Measurements from ENCODE around the gene ADGRD1. TPM values are rescaled to one million over a fixed set of nuclear protein-coding genes. Genes with fewer than 3 reads are reported as not detected.

The ADGRD1 gene
- polyA plus RNA-seq, 1 of the 3 experiments (the other 2 are of a cell fraction), result not detected

DNA sequence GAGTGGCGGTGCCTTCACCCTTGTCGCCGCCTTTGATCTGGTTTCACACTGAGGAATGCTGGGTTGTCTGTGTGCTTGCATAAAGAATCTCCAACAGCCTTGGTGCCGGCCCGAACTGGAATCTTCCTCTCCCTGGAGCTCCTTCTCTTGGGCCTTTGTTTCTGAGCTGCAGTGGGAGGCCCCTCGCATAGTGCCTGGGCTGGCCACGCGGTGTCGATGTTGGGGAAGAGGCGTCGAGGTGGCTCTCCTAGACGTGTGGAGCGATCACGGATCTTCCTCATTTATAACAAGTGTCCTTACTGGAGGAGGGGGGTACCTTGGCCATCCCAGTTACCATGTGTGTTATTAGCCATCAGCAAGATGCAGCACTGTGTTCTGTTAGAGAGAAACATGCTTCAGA, 60.6 kb downstream of the ADGRD1 start:
- no peak for TF ChIP-seq GABPA (IDR thresholded peaks at IDR 0.05; ENCODE audit: low read depth)
- CTCF ChIA-PET, result no interaction called here
- WGBS (ENCODE audit: low lambda C conversion rate), result 79% methylated on average over 14 of the region's 14 CpGs

DNA sequence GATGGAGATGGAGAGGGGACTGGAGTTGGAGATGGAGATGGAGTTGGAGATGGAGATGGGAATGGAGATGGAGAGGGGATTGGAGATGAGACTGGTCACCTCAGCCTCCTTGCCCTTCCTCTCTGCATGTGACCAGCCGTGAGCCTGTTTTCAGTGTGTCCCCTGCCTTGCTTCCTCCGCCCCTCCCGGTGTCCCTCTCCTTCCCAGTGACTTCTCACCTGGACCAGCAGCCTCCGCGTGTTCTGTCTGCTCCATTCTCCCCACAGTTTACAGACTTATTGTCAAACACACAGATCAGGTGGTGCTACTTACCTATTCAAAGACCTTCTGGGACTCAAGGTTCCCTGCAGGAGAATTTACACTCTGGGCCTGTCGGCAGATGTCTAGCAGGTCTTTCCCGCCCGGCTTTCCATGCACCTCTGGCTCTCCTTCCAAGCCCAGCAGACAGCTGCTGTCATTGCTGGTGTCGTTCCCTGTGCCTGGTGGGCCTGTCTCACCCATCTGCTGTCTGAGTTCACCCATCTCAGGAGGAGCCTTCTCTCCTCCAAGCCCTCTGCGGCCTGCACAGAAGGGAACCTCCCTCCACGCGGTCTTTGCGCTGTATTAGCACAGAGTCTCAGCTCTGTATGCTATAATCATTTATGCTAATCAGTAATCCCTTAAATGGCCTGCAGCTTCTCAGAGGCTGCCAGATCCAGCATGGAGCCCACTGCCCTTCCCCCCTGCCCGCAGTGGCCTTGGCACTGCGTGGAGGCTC, 62.1 kb downstream of the ADGRD1 start:
- Histone ChIP-seq H3K27me3 (ENCODE audit: insufficient read depth) (no peaks in the 10 kb centered on the region), H3K9me2 (no peaks in the 10 kb centered on the region), H3K9ac (no peak overlapping the region), H3K36me3 (replicated peaks in 1 of 2; ENCODE audit: control insufficient read depth in 1 of 2, insufficient read depth in 2 of 2, low read length in 1 of 2) (no peaks in the 10 kb centered on the region), H3K4me2 (no peak overlapping the region), H3F3A (replicated peaks; ENCODE audit: insufficient read depth) (no peaks in the 10 kb centered on the region), H3K4me1 (ENCODE audit: control insufficient read depth in 1 of 2, insufficient read depth in 2 of 2, low read depth in 1 of 2, low read length in 1 of 2) (peaks cover 0 to 7% of the 10 kb centered on the region in 2 experiments; a peak in 1 of 4 replicates), H3K79me2 (ENCODE audit: insufficient read depth) (no peaks in the 10 kb centered on the region), H3K9me3 (no peaks in the 10 kb centered on the region), H3K27ac (ENCODE audit: low read depth in 2 of 2, low read length in 1 of 2) (no peak overlapping the region), H2AFZ (ENCODE audit: low read depth) (no peak overlapping the region), H4K20me1 (ENCODE audit: insufficient read depth) (no peaks in the 10 kb centered on the region), H3K4me3 (ENCODE audit: low read depth in 2 of 2, low read length in 1 of 2) (no peak overlapping the region)
- no peak for DNase-seq
- ChIA-PET POLR2A (no interaction called here), CTCF (interaction anchor here (0.7 to 1.1 kb wide), 2 partner anchors 100 to 393 kb away, joined by 3 read pairs; no protein-coding TSS in a partner anchor)
- WGBS (ENCODE audit: low lambda C conversion rate), result 80% methylated on average over 13 of the region's 15 CpGs
- TF ChIP-seq MXI1 (IDR thresholded peaks at IDR 0.05; ENCODE audit: low read depth, low read length) (no peak), POLR2AphosphoS5 (IDR thresholded peaks at IDR 0.05; ENCODE audit: low read depth, low read length) (no peak), TAF1 (IDR thresholded peaks at IDR 0.05; ENCODE audit: borderline replicate concordance, low read depth, low read length) (no peak), EP300 (IDR thresholded peaks at IDR 0.05; ENCODE audit: borderline replicate concordance in 1 of 2, low read depth in 1 of 2, low read length in 1 of 2) (no peak), SMC3 (IDR thresholded peaks at IDR 0.05; ENCODE audit: low read depth, low read length) (no peak), NFIC (IDR thresholded peaks at IDR 0.05; ENCODE audit: borderline replicate concordance) (no peak)

More for the DNA sequence above, 60.6 kb downstream of the ADGRD1 start:
- no peaks in the 10 kb centered on the region for H3F3A ChIP-seq (replicated peaks; ENCODE audit: insufficient read depth)
- H3K27ac ChIP-seq (ENCODE audit: low read depth in 2 of 2, low read length in 1 of 2), result no peak overlapping the region
- no peak overlapping the region for H2AFZ ChIP-seq (ENCODE audit: low read depth)
- H3K9me3 ChIP-seq, result no peaks in the 10 kb centered on the region
- H3K4me3 ChIP-seq (ENCODE audit: low read depth in 2 of 2, low read length in 1 of 2), result no peak overlapping the region
- H3K9ac ChIP-seq, result no peak overlapping the region
- H3K4me1 ChIP-seq (ENCODE audit: control insufficient read depth in 1 of 2, insufficient read depth in 2 of 2, low read depth in 1 of 2, low read length in 1 of 2), result peaks cover 0 to 7% of the 10 kb centered on the region in 2 experiments; a peak in 1 of 4 replicates
- H3K36me3 ChIP-seq (replicated peaks in 1 of 2; ENCODE audit: control insufficient read depth in 1 of 2, insufficient read depth in 2 of 2, low read length in 1 of 2), result no peaks in the 10 kb centered on the region
- H3K79me2 ChIP-seq (ENCODE audit: insufficient read depth), result no peaks in the 10 kb centered on the region
- no peaks in the 10 kb centered on the region for H3K9me2 ChIP-seq
- H3K4me2 ChIP-seq, result no peak overlapping the region
- POLR2A ChIA-PET, result no interaction called here
- DNase-seq, result no peak
- no peaks in the 10 kb centered on the region for H4K20me1 ChIP-seq (ENCODE audit: insufficient read depth)
- no peaks in the 10 kb centered on the region for H3K27me3 ChIP-seq (ENCODE audit: insufficient read depth)

DNA sequence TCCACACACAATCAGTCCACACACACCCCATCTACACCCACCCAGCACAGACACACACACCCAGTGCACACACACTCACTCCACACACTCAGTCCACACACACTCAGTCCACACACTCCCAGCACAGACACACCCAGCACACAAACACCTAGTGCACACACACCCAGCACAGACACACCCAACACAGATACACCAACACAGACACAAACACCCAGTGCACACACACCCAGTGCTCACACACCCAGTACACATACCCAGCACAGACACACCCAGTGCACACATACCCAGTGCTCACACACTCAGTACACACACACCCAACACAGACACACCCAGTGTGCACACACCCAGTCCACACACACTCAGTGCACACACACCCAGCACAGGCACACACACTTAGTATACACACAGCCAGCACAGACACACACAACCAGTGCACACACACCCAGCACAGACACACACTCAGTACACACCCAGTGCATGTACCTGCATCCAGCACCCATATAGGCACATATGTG, 63.8 kb downstream of the ADGRD1 start:
- no peak overlapping the region for H3K9ac ChIP-seq
- no peak overlapping the region for H3K4me3 ChIP-seq (ENCODE audit: low read depth in 2 of 2, low read length in 1 of 2)
- H3K9me3 ChIP-seq, result no peaks in the 10 kb centered on the region
- no peaks in the 10 kb centered on the region for H4K20me1 ChIP-seq (ENCODE audit: insufficient read depth)
- peaks cover 0 to 3% of the 10 kb centered on the region in 2 experiments; a peak in 1 of 4 replicates for H3K4me1 ChIP-seq (ENCODE audit: control insufficient read depth in 1 of 2, insufficient read depth in 2 of 2, low read depth in 1 of 2, low read length in 1 of 2)
- H3K27me3 ChIP-seq (ENCODE audit: insufficient read depth), result no peaks in the 10 kb centered on the region
- POLR2A ChIA-PET, result no interaction called here
- TF ChIP-seq FOXJ3 (CRISPR knock-in tag; IDR thresholded peaks at IDR 0.05) (no peak), TAF1 (IDR thresholded peaks at IDR 0.05; ENCODE audit: borderline replicate concordance, low read depth, low read length) (no peak), SMC3 (IDR thresholded peaks at IDR 0.05; ENCODE audit: low read depth, low read length) (no peak), ELF1 (IDR thresholded peaks at IDR 0.05) (no peak), MXI1 (IDR thresholded peaks at IDR 0.05; ENCODE audit: low read depth, low read length) (no peak), YY1 (IDR thresholded peaks at IDR 0.05; ENCODE audit: low read depth) (no peak), POLR2AphosphoS5 (IDR thresholded peaks at IDR 0.05; ENCODE audit: low read depth, low read length) (no peak)
- no peaks in the 10 kb centered on the region for H3K79me2 ChIP-seq (ENCODE audit: insufficient read depth)
- H3F3A ChIP-seq (replicated peaks; ENCODE audit: insufficient read depth), result no peaks in the 10 kb centered on the region
- no peak overlapping the region for H3K4me2 ChIP-seq
- CTCF ChIA-PET, result interaction anchor here (1.0 kb wide), 1 partner anchor 9 kb away, joined by 3 read pairs; no protein-coding TSS in a partner anchor
- no peak overlapping the region for H2AFZ ChIP-seq (ENCODE audit: low read depth)
- no peak overlapping the region for H3K27ac ChIP-seq (ENCODE audit: low read depth in 2 of 2, low read length in 1 of 2)
- no peaks in the 10 kb centered on the region for H3K36me3 ChIP-seq (replicated peaks in 1 of 2; ENCODE audit: control insufficient read depth in 1 of 2, insufficient read depth in 2 of 2, low read length in 1 of 2)
- H3K9me2 ChIP-seq, result no peaks in the 10 kb centered on the region
- DNase-seq, result no peak

Data from SK-N-SH (cell line).